ENCODE data around the gene B3GNT3. TPM values are rescaled to one million over a fixed set of nuclear protein-coding genes. Genes with fewer than 3 reads are reported as not detected.
"Not testable (repeated sequence)": the region's sequence is repeated elsewhere in the genome, so short reads cannot be mapped to it uniquely, and the experiment has no call there.

B3GNT3 gene
- total RNA-seq, 1 experiment from 2014 or later, result 22.2 TPM

GRCh38 chr19:17797424-17798201 is 2.7 kb downstream of the B3GNT3 start:
- H2AFZ ChIP-seq (ENCODE audit: low read depth, low read length, poor library complexity, severe bottlenecking), result no peak overlapping the region
- H3K9ac ChIP-seq (ENCODE audit: low read length), result peak overlapping the region; percentile 86
- peak; percentile 76 for ATAC-seq
- H3K4me2 ChIP-seq (ENCODE audit: low read length), result peak overlapping the region; percentile 93
- BruUV-seq (replicated peaks), result no TSS peak
- peaks cover 45% of the 10 kb centered on the region for H3K79me2 ChIP-seq (ENCODE audit: insufficient read depth, low read length)
- no peak for TF ChIP-seq CTCF (IDR thresholded peaks at IDR 0.05 in 2 of 3, conservative IDR thresholded peaks at IDR 0.05 in 1 of 3; ENCODE audit: borderline replicate concordance in 1 of 3, insufficient read depth in 1 of 3, low read depth in 2 of 3, low read length in 2 of 3)
- no peak for TF ChIP-seq EGR1 (IDR thresholded peaks at IDR 0.05; ENCODE audit: low read depth)
- peak; percentile 55 for TF ChIP-seq ZBTB33 (IDR thresholded peaks at IDR 0.05; ENCODE audit: extremely low read depth, insufficient replicate concordance, low read length)
- TF ChIP-seq YY1 (IDR thresholded peaks at IDR 0.05; ENCODE audit: extremely low read depth, insufficient replicate concordance, low read depth, low read length), result peak; percentile 54
- TF ChIP-seq ZFX (IDR thresholded peaks at IDR 0.05), result no peak
- peak; percentile 84 for TF ChIP-seq JUND (IDR thresholded peaks at IDR 0.05)
- peak; percentile 98 for TF ChIP-seq SIN3A (IDR thresholded peaks at IDR 0.05; ENCODE audit: low read depth)
- peak; percentile 90 for TF ChIP-seq MAX (IDR thresholded peaks at IDR 0.05)
- peak; percentile 64 for TF ChIP-seq POLR2AphosphoS5 (IDR thresholded peaks at IDR 0.05; ENCODE audit: low read depth, low read length)
- TF ChIP-seq FOSL1 (IDR thresholded peaks at IDR 0.05; ENCODE audit: low read depth), result peak; percentile 94
- TF ChIP-seq TCF7L2 (IDR thresholded peaks at IDR 0.05; ENCODE audit: borderline replicate concordance, extremely low read depth, insufficient read depth, insufficient read length), result peak; percentile 83
- TF ChIP-seq SP1 (IDR thresholded peaks at IDR 0.05; ENCODE audit: low read depth), result peak; percentile 92
- peak overlapping the region; percentile 24 to 75 for H3K4me3 ChIP-seq (replicated peaks in 1 of 2; ENCODE audit: low read depth in 1 of 2, low read length in 2 of 2)
- H3K9me3 ChIP-seq (ENCODE audit: control insufficient read depth in 1 of 2, insufficient read depth in 1 of 2, low read depth in 1 of 2, low read length in 2 of 2), result no peaks in the 10 kb centered on the region
- intact Hi-C loops (cut with micrococcal nuclease), result loop anchor here (2.0 to 5.0 kb wide), 2 partner anchors 19 to 45 kb away; no protein-coding TSS in a partner anchor
- no peaks in the 10 kb centered on the region for H3K27me3 ChIP-seq (ENCODE audit: insufficient read depth, low read length)
- POLR2A ChIA-PET, result interaction anchor here (1.0 to 3.4 kb wide), 2 partner anchors 33 to 192 kb away, joined by 3 to 20 read pairs; no protein-coding TSS in a partner anchor
- CTCF ChIA-PET, result interaction anchor here (1.3 kb wide), 1 partner anchor 14 kb away, joined by 3 read pairs; no protein-coding TSS in a partner anchor
- H4K20me1 ChIP-seq (ENCODE audit: insufficient read depth), result no peaks in the 10 kb centered on the region
- RAD21 ChIA-PET (ENCODE audit: low non-redundant PET in 1 of 2, low total read pairs in 2 of 2, uncharacterized antibody in 2 of 2, unreplicated experiment in 2 of 2), result no interaction called here
- DNase-seq (ENCODE audit: low read depth, low spot score), result peak; percentile 94
- peaks cover 40 to 73% of the 10 kb centered on the region in 2 experiments for H3K4me1 ChIP-seq (ENCODE audit: control insufficient read depth in 1 of 2, insufficient read depth in 2 of 2, low read length in 2 of 2)
- no peaks in the 10 kb centered on the region for H3K36me3 ChIP-seq (ENCODE audit: control insufficient read depth in 1 of 2, insufficient read depth in 2 of 2, low read length in 2 of 2)
- peak overlapping the region; percentile 84 for H3K27ac ChIP-seq (ENCODE audit: low read depth, low read length)
- no peaks in the 10 kb centered on the region for H3K9me2 ChIP-seq (ENCODE audit: insufficient read depth)

DNA sequence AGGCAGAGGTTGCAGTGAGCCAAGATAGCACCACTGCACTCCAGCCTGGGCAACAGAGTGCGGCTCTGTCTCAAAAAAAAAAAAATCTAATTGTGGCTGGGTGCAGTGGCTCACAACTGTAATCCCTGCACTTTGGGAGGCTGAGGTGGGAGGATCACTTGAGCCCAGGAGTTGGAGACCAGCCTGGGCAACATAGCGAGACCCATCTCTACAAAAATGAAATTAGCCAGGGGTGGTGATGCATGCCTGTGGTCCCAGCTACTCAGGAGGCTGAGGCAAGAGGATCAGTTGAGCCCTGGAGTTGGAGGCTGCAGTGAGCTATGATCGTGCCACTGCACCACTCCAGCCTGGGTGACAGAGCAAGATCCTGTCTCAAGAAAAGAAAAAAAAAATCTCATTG is 3.7 kb downstream of the B3GNT3 start:
- POLR2A ChIA-PET, result interaction anchor here (0.7 to 1.3 kb wide), 2 partner anchors 32 to 218 kb away, joined by 3 to 5 read pairs; no protein-coding TSS in a partner anchor
- H4K20me1 ChIP-seq (ENCODE audit: insufficient read depth); DNase-seq (ENCODE audit: low read depth, low spot score); CTCF ChIA-PET; H3K36me3 ChIP-seq (ENCODE audit: control insufficient read depth in 1 of 2, insufficient read depth in 2 of 2, low read length in 2 of 2); H3K9me2 ChIP-seq (ENCODE audit: insufficient read depth); BruUV-seq (replicated peaks); H3K27ac ChIP-seq (ENCODE audit: low read depth, low read length); H2AFZ ChIP-seq (ENCODE audit: low read depth, low read length, poor library complexity, severe bottlenecking); H3K4me3 ChIP-seq (replicated peaks in 1 of 2; ENCODE audit: low read depth in 1 of 2, low read length in 2 of 2); H3K9ac ChIP-seq (ENCODE audit: low read length); H3K27me3 ChIP-seq (ENCODE audit: insufficient read depth, low read length); ATAC-seq; RAD21 ChIA-PET (ENCODE audit: low non-redundant PET in 1 of 2, low total read pairs in 2 of 2, uncharacterized antibody in 2 of 2, unreplicated experiment in 2 of 2); H3K9me3 ChIP-seq (ENCODE audit: control insufficient read depth in 1 of 2, insufficient read depth in 1 of 2, low read depth in 1 of 2, low read length in 2 of 2): not testable (repeated sequence)
- intact Hi-C loops (cut with micrococcal nuclease), result loop anchor here (5.0 kb wide), 1 partner anchor 44 kb away; no protein-coding TSS in a partner anchor
- Histone ChIP-seq H3K4me1 (ENCODE audit: control insufficient read depth in 1 of 2, insufficient read depth in 2 of 2, low read length in 2 of 2) (peaks cover 36 to 65% of the 10 kb centered on the region in 2 experiments), H3K4me2 (ENCODE audit: low read length) (peak overlapping the region; percentile 6), H3K79me2 (ENCODE audit: insufficient read depth, low read length) (peaks cover 45% of the 10 kb centered on the region)

All from HCT116 (cell line).